OCI-LY7 (cell line): ENCODE data around the gene TMEM52B.

Source experiments
- EZH2phosphoT487 ChIP-seq: fragments of 200-600 bp; sonication (generic); IDR thresholded peaks from 2 replicates; pipeline ENCODE4 v1.6.1; 2018; ENCODE audit warnings: low read depth, borderline replicate concordance, mild to moderate bottlenecking, mixed run types, antibody characterized with exemption, low read length, moderate library complexity, mixed read lengths
- TF ChIP-seq, protein P1 (sequence below): fragments of 200-600 bp; sonication (generic); conservative IDR thresholded peaks from 2 replicates; pipeline ENCODE4 v1.5.1; 2014; ENCODE audit warnings: mild to moderate bottlenecking, antibody characterized with exemption, low read length, moderate library complexity, mixed read lengths

DNA sequence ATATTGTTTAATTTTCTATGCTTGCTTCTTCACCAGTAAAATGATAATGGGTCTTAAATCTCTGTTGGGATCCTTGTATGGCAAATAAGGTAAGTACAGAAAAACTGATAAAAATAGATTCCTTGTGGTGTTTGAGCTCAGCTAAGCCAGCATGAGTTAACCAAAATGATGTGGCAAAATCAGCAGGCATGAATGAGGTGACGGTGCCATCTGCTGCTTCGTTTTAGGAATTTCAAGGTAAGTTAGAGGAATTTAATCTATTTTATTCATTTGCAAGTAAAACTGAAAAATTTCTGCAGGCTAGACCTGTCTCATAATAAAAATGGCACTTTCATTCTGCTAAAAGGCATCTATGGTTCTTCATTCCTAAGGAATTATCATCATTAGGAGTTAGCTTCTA is 38.8 kb upstream of the TMEM52B start:
- TF ChIP-seq, protein P1, sequence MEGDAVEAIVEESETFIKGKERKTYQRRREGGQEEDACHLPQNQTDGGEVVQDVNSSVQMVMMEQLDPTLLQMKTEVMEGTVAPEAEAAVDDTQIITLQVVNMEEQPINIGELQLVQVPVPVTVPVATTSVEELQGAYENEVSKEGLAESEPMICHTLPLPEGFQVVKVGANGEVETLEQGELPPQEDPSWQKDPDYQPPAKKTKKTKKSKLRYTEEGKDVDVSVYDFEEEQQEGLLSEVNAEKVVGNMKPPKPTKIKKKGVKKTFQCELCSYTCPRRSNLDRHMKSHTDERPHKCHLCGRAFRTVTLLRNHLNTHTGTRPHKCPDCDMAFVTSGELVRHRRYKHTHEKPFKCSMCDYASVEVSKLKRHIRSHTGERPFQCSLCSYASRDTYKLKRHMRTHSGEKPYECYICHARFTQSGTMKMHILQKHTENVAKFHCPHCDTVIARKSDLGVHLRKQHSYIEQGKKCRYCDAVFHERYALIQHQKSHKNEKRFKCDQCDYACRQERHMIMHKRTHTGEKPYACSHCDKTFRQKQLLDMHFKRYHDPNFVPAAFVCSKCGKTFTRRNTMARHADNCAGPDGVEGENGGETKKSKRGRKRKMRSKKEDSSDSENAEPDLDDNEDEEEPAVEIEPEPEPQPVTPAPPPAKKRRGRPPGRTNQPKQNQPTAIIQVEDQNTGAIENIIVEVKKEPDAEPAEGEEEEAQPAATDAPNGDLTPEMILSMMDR = peak; percentile 85
- no peak for TF ChIP-seq EZH2phosphoT487
